Mesendoderm (in vitro differentiated cells): ENCODE results near the gene ELAC1.
"Not testable (repeated sequence)": the region's sequence is repeated elsewhere in the genome, so short reads cannot be mapped to it uniquely, and the experiment has no call there.

Experiments used
- DNase-seq: peaks from one replicate; pipeline ENCODE4 v3.0.0; 2013
- H2AK5ac ChIP-seq: 2 replicates; pipeline ENCODE4 v1.6.1; 2013; ENCODE audit warnings: low read length, inconsistent platforms
- H2BK120ac ChIP-seq: 2 replicates; pipeline ENCODE4 v1.6.1; 2013; ENCODE audit warnings: low read depth, mild to moderate bottlenecking, low read length, moderate library complexity, mixed read lengths
- H2BK15ac ChIP-seq: replicated peaks from 2 replicates; pipeline ENCODE4 v1.6.1; 2013; ENCODE audit warnings: low read depth, mild to moderate bottlenecking, moderate library complexity
- H2BK5ac ChIP-seq: 2 replicates; pipeline ENCODE4 v1.6.1; 2013; ENCODE audit warnings: low read length, inconsistent platforms
- H3K18ac ChIP-seq: 2 replicates; pipeline ENCODE4 v1.6.1; 2013; ENCODE audit warnings: mild to moderate bottlenecking, low read length, mixed read lengths
- H3K23ac ChIP-seq: one replicate; pipeline ENCODE4 v1.6.1; 2013; ENCODE audit warnings: low read length
- H3K27ac ChIP-seq: 2 replicates; pipeline ENCODE4 v1.5.1; 2013; ENCODE audit warnings: low read depth, mild to moderate bottlenecking, inconsistent platforms, low read length, moderate library complexity
- H3K27me3 ChIP-seq: 2 replicates; pipeline ENCODE4 v1.6.1; 2013; ENCODE audit warnings: low read length, control low read depth, mild to moderate bottlenecking, inconsistent platforms; ENCODE audit not compliant: insufficient read depth, poor library complexity
- H3K36me3 ChIP-seq: 2 replicates; pipeline ENCODE4 v1.6.1; 2013; ENCODE audit warnings: low read length, inconsistent platforms; ENCODE audit not compliant: control insufficient read depth, insufficient read depth
- H3K4ac ChIP-seq: one replicate; pipeline ENCODE4 v1.6.1; 2013; ENCODE audit warnings: low read depth, mild to moderate bottlenecking, low read length, moderate library complexity
- H3K4me1 ChIP-seq: 2 replicates; pipeline ENCODE4 v1.6.1; 2013; ENCODE audit warnings: low read depth, low read length, inconsistent platforms; ENCODE audit not compliant: control insufficient read depth
- H3K4me2 ChIP-seq: 2 replicates; pipeline ENCODE4 v1.6.1; 2013; ENCODE audit warnings: low read length
- H3K4me3 ChIP-seq: 2 replicates; pipeline ENCODE4 v1.5.1; 2013; ENCODE audit warnings: mild to moderate bottlenecking, low read length
- H3K56ac ChIP-seq: one replicate; pipeline ENCODE4 v1.6.1; 2013; ENCODE audit warnings: low read length
- H3K79me1 ChIP-seq: 2 replicates; pipeline ENCODE4 v1.6.1; 2013; ENCODE audit warnings: low read length, inconsistent platforms
- H3K79me2 ChIP-seq: 2 replicates; pipeline ENCODE4 v1.6.1; 2013; ENCODE audit warnings: mild to moderate bottlenecking, low read length; ENCODE audit not compliant: control insufficient read depth, insufficient read depth
- H3K9ac ChIP-seq: 2 replicates; pipeline ENCODE4 v1.6.1; 2013; ENCODE audit warnings: low read length, inconsistent platforms
- H4K5ac ChIP-seq: one replicate; pipeline ENCODE4 v1.6.1; 2013; ENCODE audit warnings: low read length
- H4K8ac ChIP-seq: one replicate; pipeline ENCODE4 v1.6.1; 2013; ENCODE audit warnings: low read depth, mild to moderate bottlenecking, control low read depth, low read length, moderate library complexity
- WGBS: extraction: QIAGEN DNeasy Blood & Tissue Kit; methylation state at CpG from one replicate; pipeline ENCODE4 v1.1.7; 2013; ENCODE audit warnings: low lambda C conversion rate, missing lambda C conversion rate; ENCODE audit not compliant: insufficient coverage; ENCODE audit errors: extremely low coverage; 5-methylcytosine and 5-hydroxymethylcytosine counted together

Gene ELAC1

GRCh38 chr18:50944245-50944932 is 23.5 kb upstream of the ELAC1 start:
- Histone ChIP-seq H3K56ac (no peak overlapping the region), H3K79me2 (no peaks in the 10 kb centered on the region), H3K4me1 (no peaks in the 10 kb centered on the region), H4K8ac (no peak overlapping the region), H3K4me2 (no peak overlapping the region), H2BK120ac (no peak overlapping the region), H2AK5ac (no peak overlapping the region), H4K5ac (no peak overlapping the region), H3K36me3 (no peaks in the 10 kb centered on the region), H2BK15ac (no peak overlapping the region), H2BK5ac (no peak overlapping the region), H3K23ac (no peak overlapping the region), H3K27me3 (no peaks in the 10 kb centered on the region), H3K4ac (no peak overlapping the region), H3K18ac (no peak overlapping the region), H3K9ac (no peak overlapping the region), H3K4me3 (no peak overlapping the region), H3K79me1 (no peaks in the 10 kb centered on the region), H3K27ac (no peak overlapping the region)
- no CpG with 5 or more reads among the region's 4 CpGs for WGBS
- no peak for DNase-seq

- no CpG with 5 or more reads among the region's 2 CpGs for WGBS
- not testable (repeated sequence) for H3K9ac ChIP-seq
Measured at GRCh38 chr18:50945918-50946317, 21.9 kb upstream of the ELAC1 start.

GRCh38 chr18:50947899-50948298 is 19.9 kb upstream of the ELAC1 start:
- Histone ChIP-seq H3K4me2 (no peak overlapping the region), H3K4me3 (no peak overlapping the region), H3K79me2 (no peaks in the 10 kb centered on the region), H3K36me3 (no peaks in the 10 kb centered on the region), H3K27ac (no peak overlapping the region), H3K18ac (no peak overlapping the region), H3K56ac (no peak overlapping the region), H2AK5ac (no peak overlapping the region), H2BK120ac (no peak overlapping the region), H2BK15ac (no peak overlapping the region), H3K4ac (no peak overlapping the region), H4K5ac (no peak overlapping the region), H2BK5ac (no peak overlapping the region), H4K8ac (no peak overlapping the region), H3K9ac (no peak overlapping the region), H3K79me1 (no peaks in the 10 kb centered on the region), H3K27me3 (no peaks in the 10 kb centered on the region), H3K23ac (no peak overlapping the region), H3K4me1 (no peaks in the 10 kb centered on the region)
- no peak for DNase-seq
- no CpG with 5 or more reads among the region's 1 CpG for WGBS

More at GRCh38 chr18:50945918-50946317, 21.9 kb upstream of the ELAC1 start:
- H3K18ac ChIP-seq, H2BK5ac ChIP-seq, H2AK5ac ChIP-seq, H3K79me2 ChIP-seq, H3K27ac ChIP-seq, H4K5ac ChIP-seq, H3K4me1 ChIP-seq, H4K8ac ChIP-seq, H3K79me1 ChIP-seq, H2BK120ac ChIP-seq, H3K23ac ChIP-seq, H2BK15ac ChIP-seq, H3K56ac ChIP-seq, H3K4me2 ChIP-seq, H3K4ac ChIP-seq, DNase-seq, H3K4me3 ChIP-seq, H3K36me3 ChIP-seq, H3K27me3 ChIP-seq: not testable (repeated sequence)

- no peak overlapping the region for H3K23ac ChIP-seq
- H3K4me1 ChIP-seq, result no peaks in the 10 kb centered on the region
- H3K18ac ChIP-seq, result no peak overlapping the region
- WGBS, result no CpG with 5 or more reads among the region's 6 CpGs
- H3K79me2 ChIP-seq, result no peaks in the 10 kb centered on the region
- DNase-seq, result no peak
- H3K27me3 ChIP-seq, result no peaks in the 10 kb centered on the region
- no peak overlapping the region for H3K56ac ChIP-seq
- no peak overlapping the region for H3K27ac ChIP-seq
- no peak overlapping the region for H2AK5ac ChIP-seq
- H2BK5ac ChIP-seq, result no peak overlapping the region
- no peak overlapping the region for H2BK120ac ChIP-seq
- H4K5ac ChIP-seq, result no peak overlapping the region
- no peak overlapping the region for H2BK15ac ChIP-seq
- no peak overlapping the region for H3K4me2 ChIP-seq
- H4K8ac ChIP-seq, result no peak overlapping the region
- H3K79me1 ChIP-seq, result no peaks in the 10 kb centered on the region
- H3K4me3 ChIP-seq, result no peak overlapping the region
- no peaks in the 10 kb centered on the region for H3K36me3 ChIP-seq
- no peak overlapping the region for H3K9ac ChIP-seq
- no peak overlapping the region for H3K4ac ChIP-seq
Measured at GRCh38 chr18:50949185-50949584, 18.7 kb upstream of the ELAC1 start.

GRCh38 chr18:50950626-50951025 is 17.2 kb upstream of the ELAC1 start:
- H2BK120ac ChIP-seq, result no peak overlapping the region
- H2BK5ac ChIP-seq, result no peak overlapping the region
- no peaks in the 10 kb centered on the region for H3K4me1 ChIP-seq
- no peak overlapping the region for H4K8ac ChIP-seq
- H3K4me3 ChIP-seq, result no peak overlapping the region
- no peak overlapping the region for H2AK5ac ChIP-seq
- H2BK15ac ChIP-seq, result no peak overlapping the region
- H3K4me2 ChIP-seq, result no peak overlapping the region
- H3K23ac ChIP-seq, result no peak overlapping the region
- DNase-seq, result no peak
- H3K27me3 ChIP-seq, result no peaks in the 10 kb centered on the region
- H3K18ac ChIP-seq, result no peak overlapping the region
- H3K56ac ChIP-seq, result no peak overlapping the region
- H3K36me3 ChIP-seq, result no peaks in the 10 kb centered on the region
- no CpG with 5 or more reads among the region's 4 CpGs for WGBS
- H3K4ac ChIP-seq, result no peak overlapping the region
- no peaks in the 10 kb centered on the region for H3K79me2 ChIP-seq
- H3K79me1 ChIP-seq, result no peaks in the 10 kb centered on the region
- H3K27ac ChIP-seq, result no peak overlapping the region
- H4K5ac ChIP-seq, result no peak overlapping the region
- no peak overlapping the region for H3K9ac ChIP-seq

GRCh38 chr18:50953822-50954221 is 14.0 kb upstream of the ELAC1 start:
- no peak overlapping the region for H2AK5ac ChIP-seq
- no peak overlapping the region for H3K56ac ChIP-seq
- H3K4me1 ChIP-seq, result no peaks in the 10 kb centered on the region
- H2BK15ac ChIP-seq, result no peak overlapping the region
- H3K36me3 ChIP-seq, result no peaks in the 10 kb centered on the region
- H3K27ac ChIP-seq, result no peak overlapping the region
- H3K18ac ChIP-seq, result no peak overlapping the region
- no peak overlapping the region for H3K9ac ChIP-seq
- no peak overlapping the region for H3K4me2 ChIP-seq
- no peak overlapping the region for H3K4me3 ChIP-seq
- no peak overlapping the region for H2BK120ac ChIP-seq
- H3K79me1 ChIP-seq, result no peaks in the 10 kb centered on the region
- no CpG with 5 or more reads among the region's 3 CpGs for WGBS
- H3K23ac ChIP-seq, result no peak overlapping the region
- H3K4ac ChIP-seq, result no peak overlapping the region
- no peak overlapping the region for H4K8ac ChIP-seq
- H2BK5ac ChIP-seq, result no peak overlapping the region
- H4K5ac ChIP-seq, result no peak overlapping the region
- no peak for DNase-seq
- H3K27me3 ChIP-seq, result no peaks in the 10 kb centered on the region
- H3K79me2 ChIP-seq, result no peaks in the 10 kb centered on the region
